Thoracic aorta (tissue), 2 donors: ENCODE results near the gene NAT10. TPM values are rescaled to one million over a fixed set of nuclear protein-coding genes. Genes with fewer than 3 reads are reported as not detected.

Experiments used
- ATAC-seq: fragments of 150-250 bp; one replicate; pipeline ENCODE4 v1.8.0; 2017; ENCODE audit warnings: low read depth; ENCODE audit not compliant: insufficient number of reproducible peaks, low FRiP score
- DNase-seq: peaks from one replicate; pipeline ENCODE4 v3.0.0-alpha.2; 2020; ENCODE audit warnings: low spot score
- H3K27ac ChIP-seq, 2 donors: fragments of 200-600 bp; sonication (generic); 1 replicate in 1 of 2; 2 replicates in 1 of 2; pipeline ENCODE4 v1.5.1; 2016; ENCODE audit warnings: mild to moderate bottlenecking in 2 of 2, moderate library complexity in 2 of 2
- H3K27me3 ChIP-seq: fragments of 200-600 bp; sonication (generic); replicated peaks from 2 replicates; pipeline ENCODE4 v1.6.0; 2016; ENCODE audit warnings: mild to moderate bottlenecking; ENCODE audit not compliant: insufficient read depth
- H3K36me3 ChIP-seq: fragments of 200-600 bp; sonication (generic); one replicate; pipeline ENCODE4 v1.5.1; 2016
- H3K4me1 ChIP-seq, 2 donors: fragments of 200-600 bp; sonication (generic); 1 replicate in 1 of 2; 2 replicates in 1 of 2; pipeline versions ENCODE4 v1.5.1 to v1.6.0; 2016; ENCODE audit warnings: low read depth in 2 of 2, mild to moderate bottlenecking in 1 of 2; ENCODE audit not compliant: control insufficient read depth in 1 of 2
- H3K4me3 ChIP-seq: fragments of 200-600 bp; sonication (generic); 2 replicates; pipeline ENCODE4 v1.5.1; 2016; ENCODE audit warnings: mild to moderate bottlenecking
- H3K9me3 ChIP-seq: fragments of 200-600 bp; sonication (generic); 2 replicates; pipeline ENCODE4 v1.5.1; 2016
- CTCF ChIP-seq: fragments of 200-600 bp; sonication (generic); IDR thresholded peaks from one replicate; pipeline ENCODE4 v1.5.1; 2019; ENCODE audit warnings: antibody characterized with exemption
- total RNA-seq, 2 donors: library from RNA; depleted of rRNA; stranded (reverse); fragments of >200 nt; gene quantifications; one replicate each; pipeline versions ENCODE4 v1.1.0 to v1.2.3, GENCODE V29; 2016

Gene NAT10
- total RNA-seq, 2 donors from 2014 or later, result 14.1 to 39.9 TPM

- no peaks in the 10 kb centered on the region for H3K4me1 ChIP-seq
- no peaks in the 10 kb centered on the region for H3K27me3 ChIP-seq
- DNase-seq, result no peak
- peaks cover 66% of the 10 kb centered on the region for H3K36me3 ChIP-seq
- ATAC-seq, result no peak
- no peak overlapping the region for H3K4me3 ChIP-seq
- no peak overlapping the region for H3K27ac ChIP-seq
- no peak for TF ChIP-seq CTCF
- H3K9me3 ChIP-seq, result no peaks in the 10 kb centered on the region
Measured at GRCh38 chr11:34145073-34145472, 39.6 kb downstream of the NAT10 start.

GRCh38 chr11:34145847-34146381 is 40.5 kb downstream of the NAT10 start:
- Histone ChIP-seq H3K4me1 (no peaks in the 10 kb centered on the region), H3K4me3 (no peak overlapping the region), H3K36me3 (peaks cover 61% of the 10 kb centered on the region), H3K9me3 (no peaks in the 10 kb centered on the region), H3K27me3 (no peaks in the 10 kb centered on the region), H3K27ac (no peak overlapping the region)
- DNase-seq, result no peak
- TF ChIP-seq CTCF, result no peak
- ATAC-seq, result no peak

- no peak for TF ChIP-seq CTCF
- Histone ChIP-seq H3K4me1 (no peaks in the 10 kb centered on the region), H3K27me3 (no peaks in the 10 kb centered on the region), H3K9me3 (no peaks in the 10 kb centered on the region), H3K27ac (no peak overlapping the region), H3K36me3 (peaks cover 61% of the 10 kb centered on the region), H3K4me3 (no peak overlapping the region)
- DNase-seq, result no peak
- ATAC-seq, result no peak
Measured at GRCh38 chr11:34146411-34146810, 41.0 kb downstream of the NAT10 start.

GRCh38 chr11:34146866-34147265 is 41.4 kb downstream of the NAT10 start:
- H3K4me3 ChIP-seq, result no peak overlapping the region
- H3K27me3 ChIP-seq, result no peaks in the 10 kb centered on the region
- no peak for TF ChIP-seq CTCF
- H3K27ac ChIP-seq, result no peak overlapping the region
- H3K9me3 ChIP-seq, result no peaks in the 10 kb centered on the region
- DNase-seq, result no peak
- H3K4me1 ChIP-seq, result no peaks in the 10 kb centered on the region
- no peak for ATAC-seq
- peaks cover 61% of the 10 kb centered on the region for H3K36me3 ChIP-seq

- DNase-seq, result no peak
- Histone ChIP-seq H3K36me3 (peaks cover 63% of the 10 kb centered on the region), H3K27ac (no peak overlapping the region), H3K4me1 (no peaks in the 10 kb centered on the region), H3K4me3 (no peak overlapping the region), H3K9me3 (no peaks in the 10 kb centered on the region), H3K27me3 (no peaks in the 10 kb centered on the region)
- ATAC-seq, result no peak
- TF ChIP-seq CTCF, result no peak
Measured at GRCh38 chr11:34147581-34147980, 42.2 kb downstream of the NAT10 start.
